Mesendoderm (in vitro differentiated cells): ENCODE measurements around the gene GPR157.
A peak's percentile ranks its signal among the peaks of the same experiment; 100 is the strongest.

Source experiments
- DNase-seq: peaks from one replicate; pipeline ENCODE4 v3.0.0; 2013
- H2AK5ac ChIP-seq: 2 replicates; pipeline ENCODE4 v1.6.1; 2013; ENCODE audit warnings: low read length, inconsistent platforms
- H2BK120ac ChIP-seq: 2 replicates; pipeline ENCODE4 v1.6.1; 2013; ENCODE audit warnings: low read depth, mild to moderate bottlenecking, low read length, moderate library complexity, mixed read lengths
- H2BK15ac ChIP-seq: replicated peaks from 2 replicates; pipeline ENCODE4 v1.6.1; 2013; ENCODE audit warnings: low read depth, mild to moderate bottlenecking, moderate library complexity
- H2BK5ac ChIP-seq: 2 replicates; pipeline ENCODE4 v1.6.1; 2013; ENCODE audit warnings: low read length, inconsistent platforms
- H3K18ac ChIP-seq: 2 replicates; pipeline ENCODE4 v1.6.1; 2013; ENCODE audit warnings: mild to moderate bottlenecking, low read length, mixed read lengths
- H3K23ac ChIP-seq: one replicate; pipeline ENCODE4 v1.6.1; 2013; ENCODE audit warnings: low read length
- H3K27ac ChIP-seq: 2 replicates; pipeline ENCODE4 v1.5.1; 2013; ENCODE audit warnings: low read depth, mild to moderate bottlenecking, inconsistent platforms, low read length, moderate library complexity
- H3K27me3 ChIP-seq: 2 replicates; pipeline ENCODE4 v1.6.1; 2013; ENCODE audit warnings: low read length, control low read depth, mild to moderate bottlenecking, inconsistent platforms; ENCODE audit not compliant: insufficient read depth, poor library complexity
- H3K36me3 ChIP-seq: 2 replicates; pipeline ENCODE4 v1.6.1; 2013; ENCODE audit warnings: low read length, inconsistent platforms; ENCODE audit not compliant: control insufficient read depth, insufficient read depth
- H3K4ac ChIP-seq: one replicate; pipeline ENCODE4 v1.6.1; 2013; ENCODE audit warnings: low read depth, mild to moderate bottlenecking, low read length, moderate library complexity
- H3K4me1 ChIP-seq: 2 replicates; pipeline ENCODE4 v1.6.1; 2013; ENCODE audit warnings: low read depth, low read length, inconsistent platforms; ENCODE audit not compliant: control insufficient read depth
- H3K4me2 ChIP-seq: 2 replicates; pipeline ENCODE4 v1.6.1; 2013; ENCODE audit warnings: low read length
- H3K4me3 ChIP-seq: 2 replicates; pipeline ENCODE4 v1.5.1; 2013; ENCODE audit warnings: mild to moderate bottlenecking, low read length
- H3K56ac ChIP-seq: one replicate; pipeline ENCODE4 v1.6.1; 2013; ENCODE audit warnings: low read length
- H3K79me1 ChIP-seq: 2 replicates; pipeline ENCODE4 v1.6.1; 2013; ENCODE audit warnings: low read length, inconsistent platforms
- H3K79me2 ChIP-seq: 2 replicates; pipeline ENCODE4 v1.6.1; 2013; ENCODE audit warnings: mild to moderate bottlenecking, low read length; ENCODE audit not compliant: control insufficient read depth, insufficient read depth
- H3K9ac ChIP-seq: 2 replicates; pipeline ENCODE4 v1.6.1; 2013; ENCODE audit warnings: low read length, inconsistent platforms
- H4K5ac ChIP-seq: one replicate; pipeline ENCODE4 v1.6.1; 2013; ENCODE audit warnings: low read length
- H4K8ac ChIP-seq: one replicate; pipeline ENCODE4 v1.6.1; 2013; ENCODE audit warnings: low read depth, mild to moderate bottlenecking, control low read depth, low read length, moderate library complexity
- WGBS: extraction: QIAGEN DNeasy Blood & Tissue Kit; methylation state at CpG from one replicate; pipeline ENCODE4 v1.1.7; 2013; ENCODE audit warnings: low lambda C conversion rate, missing lambda C conversion rate; ENCODE audit not compliant: insufficient coverage; ENCODE audit errors: extremely low coverage; 5-methylcytosine and 5-hydroxymethylcytosine counted together

GPR157 gene

GRCh38 chr1:9105336-9105867 lies 23.5 kb downstream of the GPR157 start:
- H3K18ac ChIP-seq = no peak overlapping the region
- H2BK15ac ChIP-seq = no peak overlapping the region
- no peak for DNase-seq
- no peak overlapping the region for H3K4me3 ChIP-seq
- no peak overlapping the region for H3K9ac ChIP-seq
- no peak overlapping the region for H4K8ac ChIP-seq
- no peak overlapping the region for H3K56ac ChIP-seq
- no peak overlapping the region for H2BK120ac ChIP-seq
- H4K5ac ChIP-seq = no peak overlapping the region
- no peak overlapping the region for H3K4me2 ChIP-seq
- H3K27me3 ChIP-seq = no peaks in the 10 kb centered on the region
- no peak overlapping the region for H3K27ac ChIP-seq
- H3K79me2 ChIP-seq = no peaks in the 10 kb centered on the region
- H3K79me1 ChIP-seq = no peaks in the 10 kb centered on the region
- H3K4me1 ChIP-seq = no peaks in the 10 kb centered on the region
- no peak overlapping the region for H3K4ac ChIP-seq
- no peak overlapping the region for H2BK5ac ChIP-seq
- no peaks in the 10 kb centered on the region for H3K36me3 ChIP-seq
- no peak overlapping the region for H2AK5ac ChIP-seq
- no CpG with 5 or more reads among the region's 22 CpGs for WGBS
- no peak overlapping the region for H3K23ac ChIP-seq

- Histone ChIP-seq H4K8ac (no peak overlapping the region), H2BK15ac (no peak overlapping the region), H2BK120ac (no peak overlapping the region), H2BK5ac (no peak overlapping the region), H3K27me3 (no peaks in the 10 kb centered on the region), H3K4me1 (no peaks in the 10 kb centered on the region), H4K5ac (no peak overlapping the region), H3K18ac (no peak overlapping the region), H3K79me1 (no peaks in the 10 kb centered on the region), H3K27ac (no peak overlapping the region), H3K79me2 (no peaks in the 10 kb centered on the region), H3K4me3 (no peak overlapping the region), H3K4ac (no peak overlapping the region), H3K56ac (no peak overlapping the region), H3K9ac (no peak overlapping the region), H3K23ac (no peak overlapping the region), H3K36me3 (no peaks in the 10 kb centered on the region), H3K4me2 (no peak overlapping the region), H2AK5ac (no peak overlapping the region)
- no CpG with 5 or more reads among the region's 4 CpGs for WGBS
- peak; percentile 81 for DNase-seq
These were observed 27.3 kb downstream of the GPR157 start for GRCh38 chr1:9101510-9102146.

GRCh38 chr1:9100471-9101043 lies 28.3 kb downstream of the GPR157 start:
- Histone ChIP-seq H3K36me3 (no peaks in the 10 kb centered on the region), H3K79me2 (no peaks in the 10 kb centered on the region), H3K4ac (no peak overlapping the region), H3K27me3 (no peaks in the 10 kb centered on the region), H3K18ac (no peak overlapping the region), H3K23ac (no peak overlapping the region), H3K9ac (no peak overlapping the region), H2AK5ac (no peak overlapping the region), H4K8ac (no peak overlapping the region), H2BK120ac (no peak overlapping the region), H3K4me3 (no peak overlapping the region), H3K4me1 (no peaks in the 10 kb centered on the region), H2BK15ac (no peak overlapping the region), H3K4me2 (no peak overlapping the region), H3K56ac (no peak overlapping the region), H3K79me1 (no peaks in the 10 kb centered on the region), H3K27ac (no peak overlapping the region), H2BK5ac (no peak overlapping the region), H4K5ac (no peak overlapping the region)
- DNase-seq = no peak
- WGBS = no CpG with 5 or more reads among the region's 8 CpGs

- no peaks in the 10 kb centered on the region for H3K27me3 ChIP-seq
- no peak overlapping the region for H3K9ac ChIP-seq
- no peak overlapping the region for H3K4me2 ChIP-seq
- no peak overlapping the region for H3K23ac ChIP-seq
- H3K56ac ChIP-seq = no peak overlapping the region
- H2AK5ac ChIP-seq = no peak overlapping the region
- no peaks in the 10 kb centered on the region for H3K79me2 ChIP-seq
- DNase-seq = no peak
- no peak overlapping the region for H2BK5ac ChIP-seq
- H3K4me3 ChIP-seq = no peak overlapping the region
- H3K4ac ChIP-seq = no peak overlapping the region
- H2BK15ac ChIP-seq = no peak overlapping the region
- H3K18ac ChIP-seq = no peak overlapping the region
- no peaks in the 10 kb centered on the region for H3K4me1 ChIP-seq
- no peaks in the 10 kb centered on the region for H3K79me1 ChIP-seq
- H3K27ac ChIP-seq = no peak overlapping the region
- H4K5ac ChIP-seq = no peak overlapping the region
- H4K8ac ChIP-seq = no peak overlapping the region
- no peak overlapping the region for H2BK120ac ChIP-seq
- no CpG with 5 or more reads among the region's 7 CpGs for WGBS
- no peaks in the 10 kb centered on the region for H3K36me3 ChIP-seq
These were observed 29.3 kb downstream of the GPR157 start for GRCh38 chr1:9099555-9099954.

GRCh38 chr1:9097947-9098705 lies 30.8 kb downstream of the GPR157 start:
- Histone ChIP-seq H3K79me1 (no peaks in the 10 kb centered on the region), H2AK5ac (no peak overlapping the region), H3K18ac (no peak overlapping the region), H2BK120ac (no peak overlapping the region), H3K36me3 (no peaks in the 10 kb centered on the region), H3K56ac (no peak overlapping the region), H2BK5ac (no peak overlapping the region), H4K8ac (no peak overlapping the region), H3K23ac (no peak overlapping the region), H3K4me1 (no peaks in the 10 kb centered on the region), H3K4me3 (no peak overlapping the region), H3K79me2 (no peaks in the 10 kb centered on the region), H3K4ac (no peak overlapping the region), H3K27me3 (no peaks in the 10 kb centered on the region), H2BK15ac (no peak overlapping the region), H4K5ac (no peak overlapping the region), H3K9ac (no peak overlapping the region), H3K27ac (no peak overlapping the region), H3K4me2 (no peak overlapping the region)
- WGBS = no CpG with 5 or more reads among the region's 13 CpGs
- no peak for DNase-seq
